Activated naive CD4-positive, alpha-beta T cell treated with anti-CD3 and anti-CD28 coated beads, Interleukin-2, amount 50 U/mL, for 16 hours (primary cell): ENCODE data around the gene CDH4.

Experiments used
- DNase-seq: peaks from one replicate; pipeline ENCODE4 v3.0.0-alpha.2; 2020

CDH4 gene

GRCh38 chr20:61683721-61684120 lies 431.7 kb downstream of the CDH4 start:
- DNase-seq: no peak

GRCh38 chr20:61684136-61684535 lies 432.1 kb downstream of the CDH4 start:
- no peak for DNase-seq

GRCh38 chr20:61684583-61685235 lies 432.6 kb downstream of the CDH4 start:
- DNase-seq: no peak

GRCh38 chr20:61685462-61685861 lies 433.4 kb downstream of the CDH4 start:
- no peak for DNase-seq

- no peak for DNase-seq
These were observed 434.2 kb downstream of the CDH4 start for GRCh38 chr20:61686051-61686936.

- no peak for DNase-seq
These were observed 436.4 kb downstream of the CDH4 start for GRCh38 chr20:61688411-61688810.

- no peak for DNase-seq
These were observed 438.1 kb downstream of the CDH4 start for GRCh38 chr20:61690150-61690549.

GRCh38 chr20:61690993-61691838 lies 439.2 kb downstream of the CDH4 start:
- DNase-seq: no peak

GRCh38 chr20:61691978-61692377 lies 439.9 kb downstream of the CDH4 start:
- DNase-seq: no peak

- no peak for DNase-seq
These were observed 440.4 kb downstream of the CDH4 start for GRCh38 chr20:61692479-61692878.

GRCh38 chr20:61693055-61693600 lies 441.1 kb downstream of the CDH4 start:
- no peak for DNase-seq

GRCh38 chr20:61694682-61695081 lies 442.6 kb downstream of the CDH4 start:
- DNase-seq: no peak

GRCh38 chr20:61695741-61696140 lies 443.7 kb downstream of the CDH4 start:
- DNase-seq: no peak

GRCh38 chr20:61696181-61696735 lies 444.2 kb downstream of the CDH4 start:
- no peak for DNase-seq

GRCh38 chr20:61697666-61698597 lies 445.9 kb downstream of the CDH4 start:
- no peak for DNase-seq

- no peak for DNase-seq
These were observed 446.8 kb downstream of the CDH4 start for GRCh38 chr20:61698598-61699494.

GRCh38 chr20:61699495-61700374 lies 447.7 kb downstream of the CDH4 start:
- DNase-seq: no peak

GRCh38 chr20:61700595-61701140 lies 448.6 kb downstream of the CDH4 start:
- DNase-seq: no peak

- no peak for DNase-seq
These were observed 449.3 kb downstream of the CDH4 start for GRCh38 chr20:61701401-61701800.
